ENCODE measurements around the gene KANK2. TPM values are rescaled to one million over a fixed set of nuclear protein-coding genes. Genes with fewer than 3 reads are reported as not detected.
A peak's percentile ranks its signal among the peaks of the same experiment; 100 is the strongest.

Gene KANK2
- total and polyA plus RNA-seq, 2 of the 13 experiments (the other 11 are each of a cell fraction or from before 2014, with no cell fraction given) = 5.7 to 12.9 TPM

DNA sequence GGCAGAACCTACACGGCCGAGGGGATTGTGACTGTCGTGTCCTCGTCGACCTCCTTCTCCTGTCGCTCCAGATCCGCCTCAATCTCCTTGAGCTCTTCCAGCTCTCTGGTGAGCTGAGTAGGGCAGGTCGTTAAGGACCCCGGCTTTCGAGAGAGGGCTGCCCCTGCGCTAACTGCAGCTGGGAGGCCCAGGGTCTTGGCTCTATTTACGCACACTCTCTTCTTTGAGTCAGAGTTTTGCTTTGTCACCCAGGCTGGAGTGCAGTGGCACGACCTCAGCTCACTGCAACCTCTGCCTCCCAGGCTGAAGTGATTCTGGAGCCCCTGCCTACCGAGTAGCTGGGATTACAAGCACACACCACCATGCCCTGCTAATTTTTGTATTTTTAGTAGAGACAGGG is 49.3 kb downstream of the KANK2 start (continued):
- TF ChIP-seq MYNN (CRISPR knock-in tag; IDR thresholded peaks at IDR 0.05; ENCODE audit: low read depth) (no peak), ZNF891 (CRISPR knock-in tag; IDR thresholded peaks at IDR 0.05) (no peak)

GRCh38 chr19:11145536-11145924 is 51.8 kb downstream of the KANK2 start:
- H3K9me3 ChIP-seq (ENCODE audit: low read length) = no peaks in the 10 kb centered on the region
- no peak overlapping the region for H3K4me2 ChIP-seq (ENCODE audit: low read depth, low read length)
- no peak for FAIRE-seq
- CTCF ChIA-PET (ENCODE audit: low intra/inter-chr PET ratio, low total read pairs) = no interaction called here
- no peak for ATAC-seq
- DNase-seq (ENCODE audit: low spot score) = no peak
- H3K4me1 ChIP-seq (ENCODE audit: insufficient read depth, low read length) = peaks cover 47% of the 10 kb centered on the region
- in situ Hi-C loops (cut with HindIII; ENCODE audit: extremely low pct_ligation_motif_present, low pct_unique_long_range_greater_than_20kb) = no loop called here
- no peak overlapping the region for H3K4me3 ChIP-seq (replicated peaks in 1 of 3; ENCODE audit: insufficient read depth in 1 of 3, low read depth in 2 of 3, low read length in 3 of 3)
- H4K20me1 ChIP-seq (ENCODE audit: insufficient read depth, low read length) = no peaks in the 10 kb centered on the region
- H3K27me3 ChIP-seq (ENCODE audit: control insufficient read depth in 1 of 2, insufficient read depth in 2 of 2, low read length in 2 of 2) = no peaks in the 10 kb centered on the region
- H3K9ac ChIP-seq (ENCODE audit: insufficient read depth, low read depth, low read length) = no peak overlapping the region
- H3K79me2 ChIP-seq (ENCODE audit: insufficient read depth, low read length) = no peaks in the 10 kb centered on the region
- intact Hi-C loops (cut with micrococcal nuclease; ENCODE audit: unreplicated experiment) = no loop called here
- 100% methylated on average over 3 of the region's 3 CpGs for WGBS (ENCODE audit: low lambda C conversion rate)
- BruUV-seq (replicated peaks) = no TSS peak
- no peak for TF ChIP-seq LBX2 (CRISPR knock-in tag; IDR thresholded peaks at IDR 0.05; ENCODE audit: borderline replicate concordance)
- peak; percentile 75; the same call in 1 of the 2 replicates for TF ChIP-seq ZMYM3 (CRISPR knock-in tag; IDR thresholded peaks at IDR 0.05)
- no peak for TF ChIP-seq NFATC3 (CRISPR knock-in tag; IDR thresholded peaks at IDR 0.05)
- TF ChIP-seq ADNP (CRISPR knock-in tag; IDR thresholded peaks at IDR 0.05) = 0 out of 2 replicates have a peak, but pooled peaks have one; percentile 21
- TF ChIP-seq ELF3 (CRISPR knock-in tag; IDR thresholded peaks at IDR 0.05) = no peak
- peak; percentile 61; the same call in 1 of the 2 replicates for TF ChIP-seq KDM1A (CRISPR knock-in tag; IDR thresholded peaks at IDR 0.05)
- TF ChIP-seq ZMYM2 (CRISPR knock-in tag; IDR thresholded peaks at IDR 0.05) = 0 out of 2 replicates have a peak, but pooled peaks have one; percentile 45
- TF ChIP-seq ZSCAN29 (CRISPR knock-in tag; conservative IDR thresholded peaks at IDR 0.05) = no peak
- no peak for TF ChIP-seq SRY (CRISPR knock-in tag; IDR thresholded peaks at IDR 0.05)
- TF ChIP-seq PRDM10 (CRISPR knock-in tag; IDR thresholded peaks at IDR 0.05; ENCODE audit: low read depth) = no peak
- TF ChIP-seq ZNF839 (CRISPR knock-in tag; IDR thresholded peaks at IDR 0.05; ENCODE audit: borderline replicate concordance) = no peak
- TF ChIP-seq ZNF737 (CRISPR knock-in tag; IDR thresholded peaks at IDR 0.05; ENCODE audit: borderline replicate concordance) = no peak
- TF ChIP-seq SNAPC2 (CRISPR knock-in tag; IDR thresholded peaks at IDR 0.05) = no peak
- peaks cover 1 to 19% of the 10 kb centered on the region in 2 experiments; a peak in 4 of 5 replicates for H3K36me3 ChIP-seq (replicated peaks in 1 of 2; ENCODE audit: control insufficient read depth in 1 of 2, insufficient read depth in 2 of 2, low read length in 2 of 2)
- H3K27ac ChIP-seq (ENCODE audit: extremely low read length, insufficient read depth, low read length) = peak overlapping the region; percentile 38
- POLR2A ChIA-PET = interaction anchor here (1.2 kb wide), 1 partner anchor 12 kb away, joined by 3 read pairs; no protein-coding TSS in a partner anchor
- no peak overlapping the region for H2AFZ ChIP-seq (ENCODE audit: low read length)

Data from HepG2 (cell line).